Mucosa of stomach (tissue), 1 donor: Measurements from ENCODE around the gene SHISA6.

Experiments used
- H3K27me3 ChIP-seq: one replicate; pipeline ENCODE4 v1.7.0; 2013; ENCODE audit warnings: mild to moderate bottlenecking, low read length; ENCODE audit not compliant: control insufficient read depth, insufficient read depth
- H3K36me3 ChIP-seq: one replicate; pipeline ENCODE4 v1.7.0; 2013; ENCODE audit warnings: low read length; ENCODE audit not compliant: control insufficient read depth, insufficient read depth
- H3K4me1 ChIP-seq: one replicate; pipeline ENCODE4 v1.7.0; 2013; ENCODE audit warnings: mild to moderate bottlenecking, low read length; ENCODE audit not compliant: control insufficient read depth, insufficient read depth
- H3K4me3 ChIP-seq: one replicate; pipeline ENCODE4 v1.7.0; 2013; ENCODE audit warnings: low read length
- H3K9ac ChIP-seq: one replicate; pipeline ENCODE4 v1.7.0; 2013; ENCODE audit warnings: mild to moderate bottlenecking, low read length, moderate library complexity
- H3K9me3 ChIP-seq: one replicate; pipeline ENCODE4 v1.7.0; 2013; ENCODE audit warnings: mild to moderate bottlenecking, low read length, moderate library complexity; ENCODE audit not compliant: control insufficient read depth
- donor health status: Pancreatic carcinoma.

Gene SHISA6

GRCh38 chr17:11369575-11369974 lies 128.6 kb downstream of the SHISA6 start:
- H3K4me1 ChIP-seq = no peaks in the 10 kb centered on the region
- H3K36me3 ChIP-seq = no peaks in the 10 kb centered on the region
- H3K27me3 ChIP-seq = no peaks in the 10 kb centered on the region
- H3K9me3 ChIP-seq = no peaks in the 10 kb centered on the region
- no peak overlapping the region for H3K4me3 ChIP-seq
- no peak overlapping the region for H3K9ac ChIP-seq

GRCh38 chr17:11372692-11373091 lies 131.7 kb downstream of the SHISA6 start:
- H3K36me3 ChIP-seq = no peaks in the 10 kb centered on the region
- no peak overlapping the region for H3K4me3 ChIP-seq
- no peak overlapping the region for H3K9ac ChIP-seq
- H3K9me3 ChIP-seq = no peaks in the 10 kb centered on the region
- H3K27me3 ChIP-seq = no peaks in the 10 kb centered on the region
- no peaks in the 10 kb centered on the region for H3K4me1 ChIP-seq

- no peaks in the 10 kb centered on the region for H3K27me3 ChIP-seq
- no peak overlapping the region for H3K4me3 ChIP-seq
- no peaks in the 10 kb centered on the region for H3K9me3 ChIP-seq
- H3K4me1 ChIP-seq = no peaks in the 10 kb centered on the region
- H3K36me3 ChIP-seq = no peaks in the 10 kb centered on the region
- no peak overlapping the region for H3K9ac ChIP-seq
These were observed 137.5 kb downstream of the SHISA6 start for GRCh38 chr17:11378506-11378905.

- H3K4me3 ChIP-seq = no peak overlapping the region
- H3K9me3 ChIP-seq = no peaks in the 10 kb centered on the region
- no peak overlapping the region for H3K9ac ChIP-seq
- no peaks in the 10 kb centered on the region for H3K4me1 ChIP-seq
- no peaks in the 10 kb centered on the region for H3K27me3 ChIP-seq
- no peaks in the 10 kb centered on the region for H3K36me3 ChIP-seq
These were observed 139.7 kb downstream of the SHISA6 start for GRCh38 chr17:11380761-11381160.

GRCh38 chr17:11383157-11383556 lies 142.1 kb downstream of the SHISA6 start:
- Histone ChIP-seq H3K36me3 (no peaks in the 10 kb centered on the region), H3K27me3 (no peaks in the 10 kb centered on the region), H3K9me3 (no peaks in the 10 kb centered on the region), H3K4me1 (no peaks in the 10 kb centered on the region), H3K4me3 (no peak overlapping the region), H3K9ac (no peak overlapping the region)

GRCh38 chr17:11384131-11384530 lies 143.1 kb downstream of the SHISA6 start:
- Histone ChIP-seq H3K9ac (no peak overlapping the region), H3K4me1 (no peaks in the 10 kb centered on the region), H3K36me3 (no peaks in the 10 kb centered on the region), H3K27me3 (no peaks in the 10 kb centered on the region), H3K4me3 (no peak overlapping the region), H3K9me3 (no peaks in the 10 kb centered on the region)

- Histone ChIP-seq H3K4me3 (no peak overlapping the region), H3K9me3 (no peaks in the 10 kb centered on the region), H3K36me3 (no peaks in the 10 kb centered on the region), H3K4me1 (no peaks in the 10 kb centered on the region), H3K27me3 (no peaks in the 10 kb centered on the region), H3K9ac (no peak overlapping the region)
These were observed 146.6 kb downstream of the SHISA6 start for GRCh38 chr17:11387610-11388009.

GRCh38 chr17:11388054-11388453 lies 147.0 kb downstream of the SHISA6 start:
- no peaks in the 10 kb centered on the region for H3K9me3 ChIP-seq
- no peak overlapping the region for H3K9ac ChIP-seq
- H3K36me3 ChIP-seq = no peaks in the 10 kb centered on the region
- no peak overlapping the region for H3K4me3 ChIP-seq
- H3K4me1 ChIP-seq = no peaks in the 10 kb centered on the region
- H3K27me3 ChIP-seq = no peaks in the 10 kb centered on the region

- no peaks in the 10 kb centered on the region for H3K27me3 ChIP-seq
- H3K4me3 ChIP-seq = no peak overlapping the region
- no peaks in the 10 kb centered on the region for H3K36me3 ChIP-seq
- no peaks in the 10 kb centered on the region for H3K4me1 ChIP-seq
- H3K9me3 ChIP-seq = no peaks in the 10 kb centered on the region
- H3K9ac ChIP-seq = no peak overlapping the region
These were observed 148.6 kb downstream of the SHISA6 start for GRCh38 chr17:11389583-11389982.

- no peak overlapping the region for H3K4me3 ChIP-seq
- no peaks in the 10 kb centered on the region for H3K9me3 ChIP-seq
- no peak overlapping the region for H3K9ac ChIP-seq
- H3K27me3 ChIP-seq = no peaks in the 10 kb centered on the region
- no peaks in the 10 kb centered on the region for H3K4me1 ChIP-seq
- no peaks in the 10 kb centered on the region for H3K36me3 ChIP-seq
These were observed 150.1 kb downstream of the SHISA6 start for GRCh38 chr17:11391134-11391533.

GRCh38 chr17:11404431-11405276 lies 163.6 kb downstream of the SHISA6 start:
- H3K27me3 ChIP-seq = no peaks in the 10 kb centered on the region
- no peaks in the 10 kb centered on the region for H3K9me3 ChIP-seq
- H3K9ac ChIP-seq = no peak overlapping the region
- H3K4me3 ChIP-seq = no peak overlapping the region
- no peaks in the 10 kb centered on the region for H3K36me3 ChIP-seq
- no peaks in the 10 kb centered on the region for H3K4me1 ChIP-seq

- Histone ChIP-seq H3K27me3 (no peaks in the 10 kb centered on the region), H3K9ac (no peak overlapping the region), H3K9me3 (no peaks in the 10 kb centered on the region), H3K4me1 (no peaks in the 10 kb centered on the region), H3K36me3 (no peaks in the 10 kb centered on the region), H3K4me3 (no peak overlapping the region)
These were observed 165.7 kb downstream of the SHISA6 start for GRCh38 chr17:11406716-11407115.

- Histone ChIP-seq H3K9ac (no peak overlapping the region), H3K9me3 (no peaks in the 10 kb centered on the region), H3K4me3 (no peak overlapping the region), H3K36me3 (no peaks in the 10 kb centered on the region), H3K4me1 (no peaks in the 10 kb centered on the region), H3K27me3 (no peaks in the 10 kb centered on the region)
These were observed 171.6 kb downstream of the SHISA6 start for GRCh38 chr17:11412654-11413053.
